NB4 (cell line): ENCODE results near the gene CHRM4.

Experiments
- CTCF ChIP-seq: IDR thresholded peaks from one replicate; pipeline ENCODE4 v1.5.1; 2012; ENCODE audit warnings: low read depth, low read length
- MAX ChIP-seq: IDR thresholded peaks from 2 replicates; pipeline ENCODE4 v1.6.1; 2011; ENCODE audit warnings: low read depth, low read length
- POLR2A ChIP-seq: IDR thresholded peaks from 2 replicates; pipeline ENCODE4 v1.6.1; 2011; ENCODE audit warnings: mild to moderate bottlenecking; ENCODE audit not compliant: insufficient read length; ENCODE audit errors: extremely low read depth

- TF ChIP-seq CTCF, result no peak
- no peak for TF ChIP-seq POLR2A
- no peak for TF ChIP-seq MAX
These were observed 13.3 kb downstream of the CHRM4 start for GRCh38 chr11:46378296-46378695.
